A549 (cell line): ENCODE measurements around the gene CACNA1E. TPM values are rescaled to one million over a fixed set of nuclear protein-coding genes. Genes with fewer than 3 reads are reported as not detected.

Experiments
- ATAC-seq, 2 experiments: fragments of 200-7000 bp in 1 of 2; fragments of >200 bp in 1 of 2; cut with Nextera tagmentation in 1 of 2; cut with Tn5 transposase in 1 of 2; 3 replicates each; pipeline versions ENCODE4 v1.8.0 to v1.9.1; 2018 to 2020; ENCODE audit warnings: mild to moderate bottlenecking in 1 of 2, moderate library complexity in 1 of 2
- CTCF ChIA-PET: fragments of 300-600 bp; sonication (Branson Sonifier 250); formaldehyde crosslinking; extraction: SDS; loops from one replicate; lab custom pipeline; 2021; ENCODE audit warnings: antibody characterized with exemption, inconsistent platforms; lab: Yijun Ruan, JAX
- POLR2A ChIA-PET: fragments of 350-600 bp; formaldehyde crosslinking; extraction: SDS; loops from one replicate; lab custom pipeline; 2021; ENCODE audit warnings: antibody characterized with exemption, inconsistent platforms; lab: Yijun Ruan, JAX
- DNase-seq, 2 experiments: peaks; one replicate each; pipeline versions ENCODE4 v3.0.0 to v3.0.0-alpha.2; 2011 to 2016; ENCODE audit warnings: low read depth in 1 of 2, low spot score in 1 of 2
- FAIRE-seq: peaks from 2 replicates; lab custom pipeline; 2011; peaks lifted over from hg19 to GRCh38; lab: Jason Lieb, UNC
- H3K27ac ChIP-seq, 2 experiments: fragments of >200 bp; sonication (Bioruptor Twin); formaldehyde crosslinking; 3 replicates each; pipeline ENCODE4 v1.5.1; 2016 to 2017
- H3K4me1 ChIP-seq: fragments of >200 bp; sonication (Bioruptor Twin); formaldehyde crosslinking; 3 replicates; pipeline ENCODE4 v1.6.1; 2016
- H3K4me2 ChIP-seq: fragments of >200 bp; sonication (Bioruptor Twin); formaldehyde crosslinking; 3 replicates; pipeline ENCODE4 v1.6.1; 2016
- H3K4me3 ChIP-seq: fragments of >200 bp; sonication (Bioruptor Twin); formaldehyde crosslinking; 3 replicates; pipeline ENCODE4 v1.5.1; 2016
- H3K9me3 ChIP-seq: fragments of >200 bp; sonication (Bioruptor Twin); formaldehyde crosslinking; 3 replicates; pipeline ENCODE4 v1.6.1; 2016
- BCL3 ChIP-seq: fragments of >200 bp; sonication (Bioruptor Twin); formaldehyde crosslinking; IDR thresholded peaks from 3 replicates; pipeline ENCODE4 v1.6.1; 2016
- CBX8 ChIP-seq: fragments of 200-600 bp; sonication (generic); IDR thresholded peaks from 2 replicates; pipeline ENCODE4 v1.6.1; 2016
- CHD2 ChIP-seq: fragments of 150-350 bp; IDR thresholded peaks from 2 replicates; pipeline ENCODE4 v1.6.1; 2014; ENCODE audit warnings: low read length; ENCODE audit not compliant: partially characterized antibody
- CTCF ChIP-seq: fragments of >200 bp; sonication (Bioruptor Twin); formaldehyde crosslinking; IDR thresholded peaks from 3 replicates; pipeline ENCODE4 v1.5.1; 2016
- EHMT2 ChIP-seq: fragments of 200-600 bp; sonication (generic); IDR thresholded peaks from 2 replicates; pipeline ENCODE4 v1.6.1; 2016; ENCODE audit warnings: antibody characterized with exemption, low read depth, mild to moderate bottlenecking, moderate library complexity
- ESRRA ChIP-seq: fragments of 150-350 bp; IDR thresholded peaks from 2 replicates; pipeline ENCODE4 v1.6.1; 2014; ENCODE audit warnings: mild to moderate bottlenecking, low read length, borderline replicate concordance
- FOSL2 ChIP-seq, 2 experiments: fragments of 450-650 bp in 1 of 2; fragments of >200 bp in 1 of 2; sonication (Bioruptor Twin) in 1 of 2; formaldehyde crosslinking; IDR thresholded peaks; 2 replicates each; pipeline versions ENCODE4 v1.5.0 to v1.6.1; 2016 to 2020; ENCODE audit warnings: mild to moderate bottlenecking in 1 of 2, moderate library complexity in 1 of 2
- GATA3 ChIP-seq: IDR thresholded peaks from 2 replicates; pipeline ENCODE4 v1.6.1; 2012; ENCODE audit warnings: borderline replicate concordance
- HMGXB4 ChIP-seq: fragments of 250-450 bp; sonication (Bioruptor Pico); IDR thresholded peaks from 2 replicates; pipeline ENCODE4 v1.5.0; 2021; ENCODE audit warnings: mild to moderate bottlenecking, moderate library complexity, borderline replicate concordance
- HOXB13 ChIP-seq: fragments of 250-450 bp; sonication (Bioruptor Pico); IDR thresholded peaks from 2 replicates; pipeline ENCODE4 v1.5.0; 2020; ENCODE audit warnings: low read depth, mild to moderate bottlenecking, moderate library complexity
- HOXB5 ChIP-seq: fragments of 250-450 bp; sonication (Bioruptor Pico); IDR thresholded peaks from 2 replicates; pipeline ENCODE4 v1.5.0; 2020; ENCODE audit warnings: mild to moderate bottlenecking, moderate library complexity
- JUNB ChIP-seq: fragments of >200 bp; sonication (Bioruptor Twin); formaldehyde crosslinking; IDR thresholded peaks from 2 replicates; pipeline ENCODE4 v1.6.1; 2016
- MAX ChIP-seq: IDR thresholded peaks from 2 replicates; pipeline ENCODE4 v1.6.1; 2012
- MYC ChIP-seq: IDR thresholded peaks from 2 replicates; pipeline ENCODE4 v1.6.1; 2012; ENCODE audit warnings: mild to moderate bottlenecking, inconsistent platforms, low read length, improper control_type of control experiment, borderline replicate concordance
- NFE2L2 ChIP-seq: fragments of 150-350 bp; conservative IDR thresholded peaks from 2 replicates; pipeline ENCODE4 v1.6.1; 2014; ENCODE audit warnings: low read length
- NR3C1 ChIP-seq: fragments of >200 bp; sonication (Bioruptor Twin); formaldehyde crosslinking; IDR thresholded peaks from 3 replicates; pipeline ENCODE4 v1.6.1; 2017
- POLR2A ChIP-seq: IDR thresholded peaks from 2 replicates; pipeline ENCODE4 v1.6.1; 2012; ENCODE audit warnings: mild to moderate bottlenecking, low read length
- POLR2AphosphoS2 ChIP-seq: conservative IDR thresholded peaks from 2 replicates; pipeline ENCODE4 v1.6.1; 2012; ENCODE audit warnings: low read length, improper control_type of control experiment, inconsistent platforms
- RARB ChIP-seq: fragments of 250-450 bp; sonication (Bioruptor Pico); IDR thresholded peaks from 2 replicates; pipeline ENCODE4 v1.8.0; 2021; ENCODE audit warnings: mild to moderate bottlenecking, moderate library complexity
- SREBF2 ChIP-seq: fragments of 450-650 bp; IDR thresholded peaks from 2 replicates; pipeline ENCODE4 v1.6.1; 2014; ENCODE audit warnings: mild to moderate bottlenecking, moderate library complexity
- TFCP2L1 ChIP-seq: fragments of 250-450 bp; sonication (Bioruptor Pico); IDR thresholded peaks from 2 replicates; pipeline ENCODE4 v1.5.0; 2021; ENCODE audit warnings: mild to moderate bottlenecking
- ZSCAN20 ChIP-seq: fragments of 250-450 bp; sonication (Bioruptor Pico); IDR thresholded peaks from 2 replicates; pipeline ENCODE4 v1.8.0; 2022; ENCODE audit warnings: mild to moderate bottlenecking, moderate library complexity
- WGBS: methylation state at CpG from one replicate; pipeline ENCODE4 v1.1.6; 2017; ENCODE audit errors: missing lambda C conversion rate; 5-methylcytosine and 5-hydroxymethylcytosine counted together
- polyA plus RNA-seq, 4 experiments: library from polyadenylated mRNA; depleted of rRNA in 3 of 4; stranded (reverse); fragments of >200 nt; fragmentation: RNase III in 1 of 4; extraction: RNeasy Plus Mini Kit Qiagen cat#74134 plus additional on column Dnase treatment in 1 of 4; gene quantifications; 2 replicates in 3 of 4; 3 replicates in 1 of 4; pipeline ENCODE4 v1.2.3, GENCODE V29; 2011 to 2017

Gene CACNA1E
- polyA plus RNA-seq, 2 of the 4 experiments (the other 2 are of a cell fraction) = 0.01 TPM; not detected in 1

- TF ChIP-seq HMGXB4 (CRISPR knock-in tag) (no peak), MYC (no peak), TFCP2L1 (CRISPR knock-in tag) (no peak), HOXB5 (CRISPR knock-in tag) (no peak), BCL3 (no peak), CTCF (no peak), RARB (CRISPR knock-in tag) (no peak), POLR2A (no peak)
Observed at GRCh38 chr1:181459067-181459466, 24.2 kb upstream of the CACNA1E start (continued).

- Histone ChIP-seq H3K27ac (0 out of 6 replicates have a peak overlapping the region, but pooled peaks of 1 of the 2 experiments have one; percentile 42), H3K4me3 (no peak overlapping the region), H3K4me1 (peaks cover 7% of the 10 kb centered on the region)
- peak; percentile 90 for ATAC-seq
- TF ChIP-seq FOSL2 (IDR thresholded peaks at IDR 0.05) = peak; percentile 69
- peak; percentile 62 for TF ChIP-seq FOSL2 (CRISPR knock-in tag; IDR thresholded peaks at IDR 0.05)
- peak; percentile 58 for TF ChIP-seq JUNB
- no peak; the same call in 1 of the 2 replicates for TF ChIP-seq GATA3
- TF ChIP-seq, all 56 proteins: peak for 2
- Histone ChIP-seq H3K9me3 (no peaks in the 10 kb centered on the region), H3K4me2 (peak overlapping the region; percentile 54)
- ChIA-PET POLR2A (no interaction called here), CTCF (interaction anchor here (0.9 to 2.2 kb wide), 2 partner anchors 9 to 280 kb away, joined by 3 to 11 read pairs; no protein-coding TSS in a partner anchor)
- 16% methylated on average over 5 of the region's 5 CpGs for WGBS
- FAIRE-seq (no peak), DNase-seq (peak; percentile 58 to 64)
Observed at GRCh38 chr1:181469829-181470228, 13.5 kb upstream of the CACNA1E start.

- TF ChIP-seq NR3C1 = no peak
- TF ChIP-seq SREBF2 = no peak
- TF ChIP-seq HOXB13 (CRISPR knock-in tag) = no peak
- DNase-seq (no peak), FAIRE-seq (no peak), ATAC-seq (no peak)
- 9% methylated on average over 4 of the region's 4 CpGs for WGBS
- no peaks in the 10 kb centered on the region for H3K4me1 ChIP-seq
- no peak overlapping the region for H3K4me3 ChIP-seq
- CTCF ChIA-PET = interaction anchor here (1.3 to 1.5 kb wide), 2 partner anchors 10 to 606 kb away, joined by 3 to 5 read pairs; no protein-coding TSS in a partner anchor
- no peak overlapping the region for H3K4me2 ChIP-seq
- H3K9me3 ChIP-seq = no peaks in the 10 kb centered on the region
- POLR2A ChIA-PET = no interaction called here
- H3K27ac ChIP-seq = no peak overlapping the region
Observed at GRCh38 chr1:181475580-181475979, 7.7 kb upstream of the CACNA1E start.

GRCh38 chr1:181476581-181476980 lies 6.7 kb upstream of the CACNA1E start:
- H3K27ac ChIP-seq = no peak overlapping the region
- no peak for ATAC-seq
- no peak for FAIRE-seq
- no peak for TF ChIP-seq JUNB
- TF ChIP-seq EHMT2 = no peak
- TF ChIP-seq CHD2 = no peak
- no peak for TF ChIP-seq GATA3
- TF ChIP-seq ZSCAN20 (CRISPR knock-in tag) = no peak
- no peak for TF ChIP-seq NFE2L2
- TF ChIP-seq CBX8 = no peak
- TF ChIP-seq HOXB13 (CRISPR knock-in tag) = no peak
- TF ChIP-seq ESRRA = no peak
- TF ChIP-seq POLR2AphosphoS2 = no peak
- no peak for TF ChIP-seq MAX
- TF ChIP-seq, all 56 proteins: peak for 0
- WGBS = 5% methylated on average over 6 of the region's 8 CpGs
- Histone ChIP-seq H3K4me1 (no peaks in the 10 kb centered on the region), H3K4me3 (no peak overlapping the region), H3K9me3 (no peaks in the 10 kb centered on the region), H3K4me2 (no peak overlapping the region)
- POLR2A ChIA-PET = no interaction called here
- CTCF ChIA-PET = interaction anchor here (1.3 to 4.5 kb wide), 3 partner anchors 9 to 460 kb away, joined by 5 to 47 read pairs (median 6); no protein-coding TSS in a partner anchor
- DNase-seq = no peak
